ENCODE measurements around the gene RNASEH1.

GRCh38 chr2:3519255-3520205, 38.6 kb downstream of the RNASEH1 start, which contains the start of gene ADI1:
- TF ChIP-seq CTCF (IDR thresholded peaks at IDR 0.05; ENCODE audit: low read depth, low read length) (no peak), POLR2A (IDR thresholded peaks at IDR 0.05; ENCODE audit: extremely low read depth, insufficient read length) (peak; percentile 72), MAX (IDR thresholded peaks at IDR 0.05; ENCODE audit: low read depth, low read length) (peak; percentile 68)

All from NB4 (cell line).